Measurements from ENCODE around the gene GRIN2A.

DNA sequence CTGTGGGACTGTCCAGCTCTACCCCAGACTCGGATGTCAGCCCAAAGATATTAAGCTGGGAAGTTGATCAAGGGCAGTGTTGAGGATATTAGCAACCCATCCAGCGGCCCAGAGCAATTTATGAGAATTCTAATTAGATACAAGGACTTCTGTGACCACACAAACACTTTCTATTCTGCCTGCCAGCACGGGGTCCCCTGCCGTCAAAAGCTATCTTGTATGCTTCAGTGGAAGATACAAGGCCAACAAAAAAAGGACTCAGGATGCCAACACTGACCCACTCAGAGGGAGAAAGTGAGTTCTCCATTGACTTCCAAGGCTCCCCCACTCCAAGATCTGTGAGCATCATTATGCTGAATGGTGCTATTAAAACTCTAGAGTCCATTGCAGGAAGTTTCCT, 390.7 kb downstream of the GRIN2A start:
- TF ChIP-seq, protein P1, sequence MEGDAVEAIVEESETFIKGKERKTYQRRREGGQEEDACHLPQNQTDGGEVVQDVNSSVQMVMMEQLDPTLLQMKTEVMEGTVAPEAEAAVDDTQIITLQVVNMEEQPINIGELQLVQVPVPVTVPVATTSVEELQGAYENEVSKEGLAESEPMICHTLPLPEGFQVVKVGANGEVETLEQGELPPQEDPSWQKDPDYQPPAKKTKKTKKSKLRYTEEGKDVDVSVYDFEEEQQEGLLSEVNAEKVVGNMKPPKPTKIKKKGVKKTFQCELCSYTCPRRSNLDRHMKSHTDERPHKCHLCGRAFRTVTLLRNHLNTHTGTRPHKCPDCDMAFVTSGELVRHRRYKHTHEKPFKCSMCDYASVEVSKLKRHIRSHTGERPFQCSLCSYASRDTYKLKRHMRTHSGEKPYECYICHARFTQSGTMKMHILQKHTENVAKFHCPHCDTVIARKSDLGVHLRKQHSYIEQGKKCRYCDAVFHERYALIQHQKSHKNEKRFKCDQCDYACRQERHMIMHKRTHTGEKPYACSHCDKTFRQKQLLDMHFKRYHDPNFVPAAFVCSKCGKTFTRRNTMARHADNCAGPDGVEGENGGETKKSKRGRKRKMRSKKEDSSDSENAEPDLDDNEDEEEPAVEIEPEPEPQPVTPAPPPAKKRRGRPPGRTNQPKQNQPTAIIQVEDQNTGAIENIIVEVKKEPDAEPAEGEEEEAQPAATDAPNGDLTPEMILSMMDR (IDR thresholded peaks at IDR 0.05; ENCODE audit: insufficient read depth, low read length), result no peak
- no peak for TF ChIP-seq POLR2AphosphoS5 (IDR thresholded peaks at IDR 0.05; ENCODE audit: low read depth)

Data from HL-60 (cell line).